Mesenchymal stem cell (in vitro differentiated cells and primary cell): ENCODE measurements around the gene ID1.

Experiments
- DNase-seq: peaks from one replicate; pipeline ENCODE4 v3.0.0-alpha.2; 2013
- H2AFZ ChIP-seq: one replicate; pipeline ENCODE4 v1.6.1; 2013; ENCODE audit warnings: low read depth, mild to moderate bottlenecking, control low read depth, inconsistent platforms, low read length, moderate library complexity
- H2AK5ac ChIP-seq: 2 replicates; pipeline ENCODE4 v1.6.1; 2013; ENCODE audit warnings: low read length, moderate library complexity, mild to moderate bottlenecking, inconsistent platforms; ENCODE audit not compliant: severe bottlenecking
- H2BK120ac ChIP-seq: one replicate; pipeline ENCODE4 v1.6.1; 2013; ENCODE audit warnings: low read depth, mild to moderate bottlenecking, inconsistent platforms, low read length, moderate library complexity
- H2BK12ac ChIP-seq, 2 experiments: one replicate each; pipeline ENCODE4 v1.6.1; 2013; ENCODE audit warnings: inconsistent platforms in 2 of 2, low read length in 2 of 2, mild to moderate bottlenecking in 2 of 2, moderate library complexity in 2 of 2, control low read depth in 1 of 2
- H2BK15ac ChIP-seq: one replicate; pipeline ENCODE4 v1.6.1; 2013; ENCODE audit warnings: mild to moderate bottlenecking, low read depth, inconsistent platforms; ENCODE audit not compliant: poor library complexity, severe bottlenecking
- H2BK5ac ChIP-seq: 2 replicates; pipeline ENCODE4 v1.6.1; 2013; ENCODE audit warnings: low read depth, mild to moderate bottlenecking, low read length, control low read depth, inconsistent platforms; ENCODE audit not compliant: poor library complexity, severe bottlenecking
- H3K14ac ChIP-seq, 2 experiments: one replicate each; pipeline ENCODE4 v1.6.1; 2013; ENCODE audit warnings: inconsistent platforms in 2 of 2, low read length in 2 of 2, control low read depth in 1 of 2, mild to moderate bottlenecking in 1 of 2, moderate library complexity in 1 of 2
- H3K18ac ChIP-seq, 2 experiments: one replicate each; pipeline ENCODE4 v1.6.1; 2013; ENCODE audit warnings: inconsistent platforms in 2 of 2, low read length in 2 of 2, control low read depth in 1 of 2, low read depth in 1 of 2, mild to moderate bottlenecking in 1 of 2
- H3K23ac ChIP-seq, 2 experiments: one replicate each; pipeline ENCODE4 v1.6.1; 2013; ENCODE audit warnings: inconsistent platforms in 2 of 2, low read length in 2 of 2, mild to moderate bottlenecking in 2 of 2, moderate library complexity in 2 of 2, control low read depth in 1 of 2
- H3K27ac ChIP-seq: 2 replicates; pipeline ENCODE4 v1.5.1; 2013; ENCODE audit warnings: mild to moderate bottlenecking, moderate library complexity, low read length, control low read depth, inconsistent platforms; ENCODE audit not compliant: poor library complexity, severe bottlenecking
- H3K27me3 ChIP-seq, 2 experiments: 2 replicates each; pipeline versions ENCODE4 v1.6.1 to v1.7.0; 2013; ENCODE audit warnings: low read length in 2 of 2, mild to moderate bottlenecking in 2 of 2, moderate library complexity in 2 of 2, control low read depth in 1 of 2, inconsistent platforms in 1 of 2; ENCODE audit not compliant: control insufficient read depth in 1 of 2, insufficient read depth in 1 of 2
- H3K36me3 ChIP-seq, 2 experiments: 2 replicates each; pipeline versions ENCODE4 v1.6.1 to v1.7.0; 2013; ENCODE audit warnings: low read length in 2 of 2, control low read depth in 1 of 2, inconsistent platforms in 1 of 2, low read depth in 1 of 2, mild to moderate bottlenecking in 1 of 2; ENCODE audit not compliant: insufficient read depth in 2 of 2, control insufficient read depth in 1 of 2
- H3K4ac ChIP-seq, 2 experiments: one replicate each; pipeline ENCODE4 v1.6.1; 2013; ENCODE audit warnings: inconsistent platforms in 2 of 2, low read length in 2 of 2, mild to moderate bottlenecking in 2 of 2, moderate library complexity in 2 of 2, control low read depth in 1 of 2, low read depth in 1 of 2
- H3K4me1 ChIP-seq: 2 replicates; pipeline ENCODE4 v1.6.1; 2013; ENCODE audit warnings: low read depth, low read length, control low read depth; ENCODE audit not compliant: control insufficient read depth, insufficient read depth
- H3K4me2 ChIP-seq: 2 replicates; pipeline ENCODE4 v1.6.1; 2013; ENCODE audit warnings: low read length, mild to moderate bottlenecking, inconsistent platforms; ENCODE audit not compliant: poor library complexity, severe bottlenecking
- H3K4me3 ChIP-seq, 2 experiments: 2 replicates each; pipeline versions ENCODE4 v1.5.1 to v1.7.0; 2013; ENCODE audit warnings: low read length in 2 of 2, mild to moderate bottlenecking in 2 of 2, control low read depth in 1 of 2, low read depth in 1 of 2; ENCODE audit not compliant: insufficient read depth in 1 of 2
- H3K79me1 ChIP-seq: replicated peaks from 2 replicates; pipeline ENCODE4 v1.6.1; 2013; ENCODE audit warnings: mild to moderate bottlenecking, control low read depth, low read length, inconsistent platforms; ENCODE audit not compliant: poor library complexity, severe bottlenecking
- H3K9ac ChIP-seq: 2 replicates; pipeline ENCODE4 v1.7.0; 2013; ENCODE audit warnings: mild to moderate bottlenecking, low read length, moderate library complexity
- H3K9me3 ChIP-seq: 2 replicates; pipeline ENCODE4 v1.7.0; 2013; ENCODE audit warnings: mild to moderate bottlenecking, low read length; ENCODE audit not compliant: control insufficient read depth
- H4K8ac ChIP-seq: one replicate; pipeline ENCODE4 v1.6.1; 2013; ENCODE audit warnings: inconsistent platforms, mild to moderate bottlenecking, low read length, moderate library complexity
- H4K91ac ChIP-seq: one replicate; pipeline ENCODE4 v1.6.1; 2013; ENCODE audit warnings: mild to moderate bottlenecking, low read length, inconsistent platforms
- WGBS: methylation state at CpG from one replicate; pipeline ENCODE4 v1.1.7; 2013; ENCODE audit warnings: mixed read lengths; 5-methylcytosine and 5-hydroxymethylcytosine counted together

Gene ID1

DNA sequence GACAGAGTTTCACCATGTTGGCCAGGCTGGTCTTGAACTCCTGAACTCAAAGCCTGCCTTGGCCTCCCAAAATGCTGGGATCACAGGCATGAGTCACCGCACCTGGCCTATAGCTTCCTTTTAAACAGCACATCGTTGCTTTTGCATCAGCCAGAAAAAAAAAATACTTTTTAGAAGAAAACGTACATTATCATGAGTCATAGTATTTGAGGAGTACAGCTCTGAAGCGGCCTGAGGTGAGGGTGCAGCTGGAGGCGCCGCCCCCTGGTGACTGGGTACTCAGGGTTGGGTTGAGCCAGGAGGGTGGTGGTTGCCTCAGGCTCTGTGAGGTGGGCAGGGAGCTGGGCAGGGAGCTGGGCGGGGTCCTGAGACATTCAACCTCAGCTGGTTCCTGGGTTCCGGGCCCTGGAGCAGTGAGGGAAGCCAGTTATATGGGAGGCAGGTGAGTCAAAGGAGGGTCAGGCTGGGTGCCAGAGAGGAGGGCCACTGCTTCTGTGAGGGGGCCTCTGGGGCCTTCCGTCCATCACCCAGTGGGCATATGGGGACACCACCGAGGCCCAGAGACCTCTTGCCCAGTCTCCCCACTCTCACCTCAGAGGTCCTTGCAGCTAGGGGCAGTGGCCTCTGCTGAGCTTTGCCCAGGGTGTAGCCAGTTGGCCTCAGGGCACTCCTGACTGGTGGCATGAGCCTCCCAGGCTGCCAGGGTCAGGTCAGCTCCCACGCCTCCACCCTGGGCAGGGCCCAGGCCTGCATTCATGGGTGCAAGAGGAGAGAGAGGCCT, 11.7 kb upstream of the ID1 start:
- Histone ChIP-seq H3K36me3 (no peaks in the 10 kb centered on the region), H3K9ac (no peak overlapping the region), H3K23ac (no peak overlapping the region), H3K4me2 (no peak overlapping the region), H3K27ac (no peak overlapping the region), H3K79me1 (no peaks in the 10 kb centered on the region), H4K91ac (peak overlapping the region; percentile 98), H3K4me3 (no peak overlapping the region), H2BK15ac (peak overlapping the region; percentile 95), H3K18ac (peak overlapping the region; percentile 63 to 79), H3K9me3 (no peaks in the 10 kb centered on the region), H4K8ac (peak overlapping the region; percentile 88), H3K14ac (peak overlapping the region in 1 of 2 experiments; percentile 66), H2BK5ac (no peak overlapping the region), H2BK12ac (peak overlapping the region; percentile 33 to 96), H3K4ac (peak overlapping the region; percentile 33 to 75), H2AFZ (peak overlapping the region; percentile 42), H3K4me1 (peaks cover 24% of the 10 kb centered on the region), H2BK120ac (peak overlapping the region; percentile 78), H2AK5ac (peak overlapping the region; percentile 45), H3K27me3 (no peaks in the 10 kb centered on the region)
- DNase-seq: peak; percentile 79
- 72% methylated on average over 10 of the region's 11 CpGs for WGBS

DNA sequence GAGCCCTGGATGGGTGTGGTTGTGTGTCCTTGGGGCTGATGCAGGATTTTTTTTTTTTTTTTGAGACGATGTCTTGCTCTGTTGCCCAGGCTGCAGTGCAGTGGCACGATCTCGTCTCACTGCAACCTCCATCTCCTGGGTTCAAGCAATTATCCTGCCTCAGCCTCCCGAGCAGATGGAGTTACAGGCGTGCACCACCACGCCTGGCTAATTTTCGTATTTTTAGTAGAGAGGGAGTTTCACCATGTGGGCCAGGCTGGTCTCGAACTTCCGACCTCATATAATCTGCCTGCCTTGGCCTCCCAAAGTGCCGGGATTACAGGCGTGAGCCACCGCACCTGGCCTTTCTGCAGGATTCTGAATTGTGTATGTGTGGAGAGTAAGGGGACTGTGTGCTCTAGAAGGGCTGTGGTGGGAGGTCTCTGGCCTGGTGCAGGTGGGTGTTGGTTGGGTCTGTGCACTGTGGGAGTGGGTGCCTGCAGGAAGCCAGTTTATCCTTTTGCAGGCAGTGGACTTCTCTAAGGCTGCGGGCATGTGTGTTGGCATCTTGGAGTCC, 11.0 kb upstream of the ID1 start:
- peak overlapping the region; percentile 95 for H2BK15ac ChIP-seq
- no peaks in the 10 kb centered on the region for H3K79me1 ChIP-seq
- 92% methylated on average over 12 of the region's 13 CpGs for WGBS
- H3K4me3 ChIP-seq: no peak overlapping the region
- H2BK12ac ChIP-seq: peak overlapping the region; percentile 96 to 97
- H2BK120ac ChIP-seq: peak overlapping the region; percentile 19
- no peak overlapping the region for H3K9ac ChIP-seq
- H2BK5ac ChIP-seq: no peak overlapping the region
- no peaks in the 10 kb centered on the region for H3K36me3 ChIP-seq
- H2AK5ac ChIP-seq: no peak overlapping the region
- no peak overlapping the region for H3K23ac ChIP-seq
- peak overlapping the region; percentile 91 to 94 for H3K18ac ChIP-seq
- peak overlapping the region; percentile 80 to 88 for H3K4ac ChIP-seq
- peak overlapping the region; percentile 98 for H4K91ac ChIP-seq
- no peaks in the 10 kb centered on the region for H3K9me3 ChIP-seq
- DNase-seq: no peak
- H4K8ac ChIP-seq: peak overlapping the region; percentile 93
- H2AFZ ChIP-seq: no peak overlapping the region
- no peak overlapping the region for H3K14ac ChIP-seq
- no peak overlapping the region for H3K4me2 ChIP-seq
- peaks cover 24% of the 10 kb centered on the region for H3K4me1 ChIP-seq
- no peaks in the 10 kb centered on the region for H3K27me3 ChIP-seq
- no peak overlapping the region for H3K27ac ChIP-seq

DNA sequence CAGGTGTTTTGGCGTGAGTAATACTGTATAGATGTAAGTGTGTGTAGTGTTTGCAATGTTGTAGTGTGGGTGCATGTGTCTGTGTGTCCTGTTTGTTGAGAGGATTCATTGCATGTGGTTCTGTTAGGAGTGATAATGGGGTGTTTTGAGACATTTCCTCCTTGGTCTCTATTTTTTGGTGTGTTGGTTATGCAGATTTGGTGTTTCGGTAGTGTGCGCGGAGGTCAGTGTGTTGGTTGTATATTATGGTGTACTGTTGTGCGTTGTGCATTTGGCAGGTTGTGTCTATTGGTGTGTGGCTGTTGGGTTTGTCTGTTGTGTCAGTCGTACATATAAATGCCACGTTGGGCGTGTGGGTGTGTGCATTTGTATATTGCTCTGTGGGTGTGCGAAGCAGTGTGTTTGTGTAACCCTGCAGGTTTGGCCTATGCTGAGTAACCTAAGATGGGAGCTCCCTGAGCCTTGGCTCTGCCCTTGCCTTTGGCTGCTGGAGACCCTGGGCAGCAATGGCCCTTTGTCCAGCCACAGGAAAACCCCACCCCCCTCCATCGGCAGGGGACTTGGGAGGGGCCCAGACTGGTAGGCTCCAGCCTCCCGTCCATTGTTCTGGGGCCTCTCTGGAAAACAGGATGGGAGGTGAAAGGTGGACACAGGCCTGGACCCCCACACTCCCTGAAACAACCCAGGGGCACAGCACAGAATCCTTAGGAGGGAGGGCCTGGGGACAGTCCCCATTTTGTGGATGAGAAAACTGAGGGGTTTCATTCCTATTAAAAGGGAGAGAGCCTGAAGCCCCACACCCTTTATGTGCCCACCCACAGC, 10.3 kb upstream of the ID1 start:
- H3K36me3 ChIP-seq: no peaks in the 10 kb centered on the region
- peak overlapping the region; percentile 83 for H3K9ac ChIP-seq
- no peaks in the 10 kb centered on the region for H3K9me3 ChIP-seq
- DNase-seq: no peak
- H3K23ac ChIP-seq: peak overlapping the region in 1 of 2 experiments; percentile 21
- peak overlapping the region; percentile 96 for H2BK15ac ChIP-seq
- no peaks in the 10 kb centered on the region for H3K79me1 ChIP-seq
- H3K4me1 ChIP-seq: peaks cover 24% of the 10 kb centered on the region
- peak overlapping the region in 1 of 2 experiments; percentile 84 for H3K14ac ChIP-seq
- H4K91ac ChIP-seq: peak overlapping the region; percentile 94
- no peak overlapping the region for H2AFZ ChIP-seq
- H3K27ac ChIP-seq: no peak overlapping the region
- 79% methylated on average over 9 of the region's 11 CpGs for WGBS
- H2BK5ac ChIP-seq: no peak overlapping the region
- H3K18ac ChIP-seq: peak overlapping the region; percentile 91 to 94
- no peak overlapping the region for H3K4me2 ChIP-seq
- peak overlapping the region; percentile 80 to 88 for H3K4ac ChIP-seq
- no peak overlapping the region for H3K4me3 ChIP-seq
- H2AK5ac ChIP-seq: peak overlapping the region; percentile 12
- H3K27me3 ChIP-seq: no peaks in the 10 kb centered on the region
- H2BK120ac ChIP-seq: peak overlapping the region; percentile 95
- peak overlapping the region; percentile 11 to 97 for H2BK12ac ChIP-seq
- peak overlapping the region; percentile 93 for H4K8ac ChIP-seq

DNA sequence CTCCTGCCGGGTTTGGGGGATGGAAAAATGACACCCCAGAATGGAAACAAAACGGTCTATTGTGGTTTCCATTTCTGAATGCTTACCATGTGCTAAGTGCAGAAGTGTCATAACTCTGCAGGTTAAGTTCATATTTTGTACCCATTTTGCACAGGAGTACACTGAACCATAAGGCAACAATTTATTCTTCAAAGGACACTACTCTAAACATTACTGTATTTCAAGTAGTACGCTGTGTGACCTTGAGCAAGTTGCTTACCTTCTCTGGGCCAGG, 9.8 kb upstream of the ID1 start:
- DNase-seq: no peak
- Histone ChIP-seq H2BK15ac (no peak overlapping the region), H3K18ac (peak overlapping the region; percentile 91 to 94), H2BK12ac (peak overlapping the region; percentile 11 to 97), H3K4me2 (no peak overlapping the region), H3K9ac (peak overlapping the region; percentile 83), H3K4ac (peak overlapping the region; percentile 80 to 88), H2AFZ (no peak overlapping the region), H2AK5ac (no peak overlapping the region), H3K79me1 (no peaks in the 10 kb centered on the region), H4K8ac (peak overlapping the region; percentile 93), H3K36me3 (no peaks in the 10 kb centered on the region), H3K9me3 (no peaks in the 10 kb centered on the region), H3K27ac (no peak overlapping the region), H3K4me1 (peaks cover 24% of the 10 kb centered on the region), H2BK5ac (no peak overlapping the region), H3K23ac (no peak overlapping the region), H2BK120ac (peak overlapping the region; percentile 95), H3K27me3 (no peaks in the 10 kb centered on the region), H4K91ac (peak overlapping the region; percentile 94), H3K4me3 (no peak overlapping the region), H3K14ac (no peak overlapping the region)
- WGBS: 64% methylated on average over 3 of the region's 3 CpGs
